B cell (primary cell): Measurements from ENCODE around the gene SH3TC1. TPM values are rescaled to one million over a fixed set of nuclear protein-coding genes. Genes with fewer than 3 reads are reported as not detected.

Experiments
- ATAC-seq: fragments of 200-7000 bp; cut with Tn5 transposase; one replicate; pipeline ENCODE4 v1.10.0; 2021; ENCODE audit warnings: low read depth, mild to moderate bottlenecking, moderate number of reproducible peaks, moderate library complexity
- CTCF ChIA-PET: fragments of 350-600 bp; sonication (Branson Sonifier 250); formaldehyde crosslinking; loops from one replicate; lab custom pipeline; 2021; ENCODE audit warnings: antibody characterized with exemption, inconsistent platforms; lab: Charles Lee
- POLR2A ChIA-PET: fragments of 350-600 bp; sonication (Branson Sonifier 250); formaldehyde crosslinking; loops from one replicate; lab custom pipeline; 2021; ENCODE audit warnings: antibody characterized with exemption; lab: Charles Lee
- DNase-seq: peaks from one replicate; pipeline ENCODE4 v3.0.0; 2013
- H2AFZ ChIP-seq: 2 replicates; pipeline ENCODE4 v1.6.1; 2012; ENCODE audit warnings: mild to moderate bottlenecking, low read depth, low read length; ENCODE audit not compliant: insufficient read depth, poor library complexity, severe bottlenecking
- H3K27ac ChIP-seq, 2 donors: 1 replicate in 1 of 2; 2 replicates in 1 of 2; pipeline ENCODE4 v1.5.1; 2012 to 2013; ENCODE audit warnings: low read length in 2 of 2, mild to moderate bottlenecking in 2 of 2, moderate library complexity in 1 of 2
- H3K27me3 ChIP-seq, 4 experiments: fragments of 200-600 bp in 1 of 4; sonication (generic) in 1 of 4; replicated peaks in 1 of 4; 1 replicate in 2 of 4; 2 replicates in 2 of 4; pipeline versions ENCODE4 v1.6.1 to v1.7.0; 2013 to 2016; ENCODE audit warnings: low read length in 3 of 4, mild to moderate bottlenecking in 2 of 4, mixed read lengths in 1 of 4, moderate library complexity in 1 of 4; ENCODE audit not compliant: insufficient read depth in 4 of 4, control insufficient read depth in 3 of 4; ENCODE audit errors: control extremely low read depth in 1 of 4
- H3K36me3 ChIP-seq, 2 experiments: replicated peaks in 1 of 2; 1 replicate in 1 of 2; 2 replicates in 1 of 2; pipeline versions ENCODE4 v1.6.1 to v1.7.1; 2013; ENCODE audit warnings: low read length in 1 of 2; ENCODE audit not compliant: insufficient read depth in 2 of 2, control insufficient read depth in 1 of 2; ENCODE audit errors: control extremely low read depth in 1 of 2, extremely low read depth in 1 of 2
- H3K4me1 ChIP-seq, 2 donors: fragments of 200-600 bp in 1 of 2; sonication (generic) in 1 of 2; 1 replicate in 1 of 2; 2 replicates in 1 of 2; pipeline versions ENCODE4 v1.5.1 to v1.6.1; 2013 to 2017; ENCODE audit warnings: low read length in 2 of 2; ENCODE audit not compliant: control insufficient read depth in 2 of 2, insufficient read depth in 2 of 2
- H3K4me2 ChIP-seq: replicated peaks from 2 replicates; pipeline ENCODE3; 2012; ENCODE audit warnings: mild to moderate bottlenecking, low read depth, low read length; ENCODE audit not compliant: poor library complexity, severe bottlenecking
- H3K4me3 ChIP-seq, 5 experiments: fragments of 200-600 bp in 1 of 5; sonication (generic) in 1 of 5; 1 replicate in 3 of 5; 2 replicates in 2 of 5; pipeline versions ENCODE4 v1.5.1 to v1.7.0; 2011 to 2016; ENCODE audit warnings: low read length in 4 of 5, mild to moderate bottlenecking in 4 of 5, low read depth in 2 of 5, control low read depth in 1 of 5, moderate library complexity in 1 of 5; ENCODE audit not compliant: insufficient read depth in 1 of 5; ENCODE audit errors: control extremely low read depth in 1 of 5, extremely low read depth in 1 of 5
- H3K79me2 ChIP-seq: fragments of 200-600 bp; sonication (generic); one replicate; pipeline ENCODE4 v1.6.0; 2016; ENCODE audit warnings: low read length; ENCODE audit not compliant: control insufficient read depth, insufficient read depth
- H3K9ac ChIP-seq: fragments of 200-600 bp; sonication (generic); 2 replicates; pipeline ENCODE4 v1.6.1; 2017; ENCODE audit warnings: mild to moderate bottlenecking, low read length, moderate library complexity
- H3K9me3 ChIP-seq, 3 donors: one replicate each; pipeline versions ENCODE4 v1.6.1 to v1.7.1; 2013; ENCODE audit warnings: low read length in 2 of 3; ENCODE audit not compliant: control insufficient read depth in 2 of 3, insufficient read depth in 1 of 3; ENCODE audit errors: control extremely low read depth in 1 of 3
- H4K20me1 ChIP-seq: 2 replicates; pipeline ENCODE4 v1.6.0; 2012; ENCODE audit warnings: mild to moderate bottlenecking, low read length; ENCODE audit not compliant: insufficient read depth, control insufficient read depth, poor library complexity, severe bottlenecking
- H3K27ac Mint-ChIP-seq: one replicate; pipeline ENCODE4 v1.8.0; 2021; ENCODE audit warnings: mixed read lengths
- H3K27me3 Mint-ChIP-seq: one replicate; pipeline ENCODE4 v1.8.0; 2021; ENCODE audit warnings: mixed read lengths
- H3K4me1 Mint-ChIP-seq: one replicate; pipeline ENCODE4 v1.8.0; 2021; ENCODE audit warnings: mixed read lengths
- H3K4me3 Mint-ChIP-seq: one replicate; pipeline ENCODE4 v1.8.0; 2021; ENCODE audit warnings: mixed read lengths
- H3K9me3 Mint-ChIP-seq: one replicate; pipeline ENCODE4 v1.8.0; 2022; ENCODE audit warnings: mixed read lengths; ENCODE audit not compliant: insufficient read depth
- EZH2 ChIP-seq: IDR thresholded peaks from 2 replicates; pipeline ENCODE4 v1.6.1; 2012; ENCODE audit warnings: borderline replicate concordance, low read depth, mild to moderate bottlenecking, moderate library complexity, low read length; ENCODE audit not compliant: insufficient read depth, poor library complexity, severe bottlenecking
- WGBS: methylation state at CpG from one replicate; pipeline ENCODE4 v1.1.5; 2013; ENCODE audit warnings: missing lambda C conversion rate; ENCODE audit not compliant: insufficient coverage; 5-methylcytosine and 5-hydroxymethylcytosine counted together
- intact Hi-C: fragments of 100-400 bp; cut with micrococcal nuclease; formaldehyde crosslinking; loops from one replicate; pipeline ENCODE4 v1.10.0; 2022
- polyA plus RNA-seq: library from polyadenylated mRNA; depleted of rRNA; stranded (reverse); fragments of >200 nt; gene quantifications from 2 replicates; pipeline ENCODE4 v1.2.3, GENCODE V29; 2012
- total RNA-seq, 2 donors: library from RNA; stranded (reverse); fragments of 120-200 nt in 1 of 2; gene quantifications; 1 replicate in 1 of 2; 2 replicates in 1 of 2; pipeline versions ENCODE4 v1.2.3 to v1.2.4, GENCODE V29; 2013 to 2022
- TF ChIP-seq, protein P1 (sequence below): fragments of 200-600 bp; IDR thresholded peaks from one replicate; pipeline ENCODE4 v1.8.0; 2022; ENCODE audit warnings: antibody characterized with exemption, mild to moderate bottlenecking

The SH3TC1 gene
- total and polyA plus RNA-seq, 2 donors (not counting 1 experiment from before 2014, with no cell fraction given): 63.8 to 388 TPM

- ATAC-seq (no peak), DNase-seq (no peak)
- ChIA-PET CTCF (interaction anchor here (1.1 to 5.5 kb wide), 4 partner anchors 17 to 49 kb away, joined by 4 to 35 read pairs (median 8); no protein-coding TSS in a partner anchor), POLR2A (interaction anchor here (5.3 kb wide), 1 partner anchor 25 kb away, joined by 50 read pairs; the partner anchor contains the start of gene SH3TC1)
- Mint-ChIP-seq H3K27me3 (no peaks in the 10 kb centered on the region), H3K4me3 (no peak overlapping the region), H3K4me1 (peaks cover 37% of the 10 kb centered on the region), H3K27ac (no peak overlapping the region), H3K9me3 (no peaks in the 10 kb centered on the region)
- H3K9ac ChIP-seq: no peak overlapping the region
- no peak overlapping the region for H3K4me3 ChIP-seq
- WGBS: 86% methylated on average over 7 of the region's 10 CpGs
- H3K27me3 ChIP-seq: no peaks in the 10 kb centered on the region
- peaks cover 17 to 35% of the 10 kb centered on the region in 2 donors for H3K4me1 ChIP-seq
- intact Hi-C loops: loop anchor here (5.0 kb wide), 1 partner anchor 34 kb away; no protein-coding TSS in a partner anchor
- peaks cover 50% of the 10 kb centered on the region for H4K20me1 ChIP-seq
- H2AFZ ChIP-seq: no peak overlapping the region
- TF ChIP-seq, protein P1, sequence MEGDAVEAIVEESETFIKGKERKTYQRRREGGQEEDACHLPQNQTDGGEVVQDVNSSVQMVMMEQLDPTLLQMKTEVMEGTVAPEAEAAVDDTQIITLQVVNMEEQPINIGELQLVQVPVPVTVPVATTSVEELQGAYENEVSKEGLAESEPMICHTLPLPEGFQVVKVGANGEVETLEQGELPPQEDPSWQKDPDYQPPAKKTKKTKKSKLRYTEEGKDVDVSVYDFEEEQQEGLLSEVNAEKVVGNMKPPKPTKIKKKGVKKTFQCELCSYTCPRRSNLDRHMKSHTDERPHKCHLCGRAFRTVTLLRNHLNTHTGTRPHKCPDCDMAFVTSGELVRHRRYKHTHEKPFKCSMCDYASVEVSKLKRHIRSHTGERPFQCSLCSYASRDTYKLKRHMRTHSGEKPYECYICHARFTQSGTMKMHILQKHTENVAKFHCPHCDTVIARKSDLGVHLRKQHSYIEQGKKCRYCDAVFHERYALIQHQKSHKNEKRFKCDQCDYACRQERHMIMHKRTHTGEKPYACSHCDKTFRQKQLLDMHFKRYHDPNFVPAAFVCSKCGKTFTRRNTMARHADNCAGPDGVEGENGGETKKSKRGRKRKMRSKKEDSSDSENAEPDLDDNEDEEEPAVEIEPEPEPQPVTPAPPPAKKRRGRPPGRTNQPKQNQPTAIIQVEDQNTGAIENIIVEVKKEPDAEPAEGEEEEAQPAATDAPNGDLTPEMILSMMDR: no peak
- no peak for TF ChIP-seq EZH2
- H3K4me2 ChIP-seq: no peak overlapping the region
- peaks cover 7 to 70% of the 10 kb centered on the region in 2 experiments for H3K36me3 ChIP-seq
- H3K79me2 ChIP-seq: peaks cover 4% of the 10 kb centered on the region
- no peaks in the 10 kb centered on the region for H3K9me3 ChIP-seq
- no peak overlapping the region for H3K27ac ChIP-seq
These were observed 26.8 kb downstream of the SH3TC1 start for GRCh38 chr4:8225706-8226443.
